Thoracic aorta (tissue), 2 donors: ENCODE results near the gene GDA. TPM values are rescaled to one million over a fixed set of nuclear protein-coding genes. Genes with fewer than 3 reads are reported as not detected.

ENCODE experiments used
- ATAC-seq: fragments of 150-250 bp; one replicate; pipeline ENCODE4 v1.8.0; 2017; ENCODE audit warnings: low read depth; ENCODE audit not compliant: insufficient number of reproducible peaks, low FRiP score
- DNase-seq: peaks from one replicate; pipeline ENCODE4 v3.0.0-alpha.2; 2020; ENCODE audit warnings: low spot score
- H3K27ac ChIP-seq, 2 donors: fragments of 200-600 bp; sonication (generic); 1 replicate in 1 of 2; 2 replicates in 1 of 2; pipeline ENCODE4 v1.5.1; 2016; ENCODE audit warnings: mild to moderate bottlenecking in 2 of 2, moderate library complexity in 2 of 2
- H3K27me3 ChIP-seq: fragments of 200-600 bp; sonication (generic); replicated peaks from 2 replicates; pipeline ENCODE4 v1.6.0; 2016; ENCODE audit warnings: mild to moderate bottlenecking; ENCODE audit not compliant: insufficient read depth
- H3K36me3 ChIP-seq: fragments of 200-600 bp; sonication (generic); one replicate; pipeline ENCODE4 v1.5.1; 2016
- H3K4me1 ChIP-seq, 2 donors: fragments of 200-600 bp; sonication (generic); 1 replicate in 1 of 2; 2 replicates in 1 of 2; pipeline versions ENCODE4 v1.5.1 to v1.6.0; 2016; ENCODE audit warnings: low read depth in 2 of 2, mild to moderate bottlenecking in 1 of 2; ENCODE audit not compliant: control insufficient read depth in 1 of 2
- H3K4me3 ChIP-seq: fragments of 200-600 bp; sonication (generic); 2 replicates; pipeline ENCODE4 v1.5.1; 2016; ENCODE audit warnings: mild to moderate bottlenecking
- H3K9me3 ChIP-seq: fragments of 200-600 bp; sonication (generic); 2 replicates; pipeline ENCODE4 v1.5.1; 2016
- CTCF ChIP-seq: fragments of 200-600 bp; sonication (generic); IDR thresholded peaks from one replicate; pipeline ENCODE4 v1.5.1; 2019; ENCODE audit warnings: antibody characterized with exemption
- total RNA-seq, 2 donors: library from RNA; depleted of rRNA; stranded (reverse); fragments of >200 nt; gene quantifications; one replicate each; pipeline versions ENCODE4 v1.1.0 to v1.2.3, GENCODE V29; 2016

Gene GDA
- total RNA-seq, 2 donors from 2014 or later: not detected

GRCh38 chr9:72165821-72166547 lies 16.7 kb downstream of the GDA start:
- no peaks in the 10 kb centered on the region for H3K4me1 ChIP-seq
- DNase-seq (no peak), ATAC-seq (no peak)
- no peak for TF ChIP-seq CTCF
- H3K9me3 ChIP-seq: no peaks in the 10 kb centered on the region
- H3K27me3 ChIP-seq: no peaks in the 10 kb centered on the region
- H3K36me3 ChIP-seq: no peaks in the 10 kb centered on the region
- H3K27ac ChIP-seq: no peak overlapping the region
- no peak overlapping the region for H3K4me3 ChIP-seq

- DNase-seq (no peak), ATAC-seq (no peak)
- H3K4me1 ChIP-seq: no peaks in the 10 kb centered on the region
- no peaks in the 10 kb centered on the region for H3K36me3 ChIP-seq
- no peak overlapping the region for H3K4me3 ChIP-seq
- no peak overlapping the region for H3K27ac ChIP-seq
- H3K9me3 ChIP-seq: no peaks in the 10 kb centered on the region
- no peak for TF ChIP-seq CTCF
- H3K27me3 ChIP-seq: no peaks in the 10 kb centered on the region
Measured at GRCh38 chr9:72168075-72168474, 18.8 kb downstream of the GDA start.

- H3K4me3 ChIP-seq: no peak overlapping the region
- ATAC-seq: no peak
- H3K36me3 ChIP-seq: no peaks in the 10 kb centered on the region
- no peaks in the 10 kb centered on the region for H3K9me3 ChIP-seq
- DNase-seq: no peak
- H3K4me1 ChIP-seq: no peaks in the 10 kb centered on the region
- H3K27me3 ChIP-seq: no peaks in the 10 kb centered on the region
- H3K27ac ChIP-seq: no peak overlapping the region
- TF ChIP-seq CTCF: no peak
Measured at GRCh38 chr9:72169178-72169577, 19.9 kb downstream of the GDA start.

GRCh38 chr9:72173080-72173479 lies 23.8 kb downstream of the GDA start:
- Histone ChIP-seq H3K4me1 (no peaks in the 10 kb centered on the region), H3K36me3 (no peaks in the 10 kb centered on the region), H3K27me3 (no peaks in the 10 kb centered on the region), H3K9me3 (no peaks in the 10 kb centered on the region), H3K4me3 (no peak overlapping the region), H3K27ac (no peak overlapping the region)
- ATAC-seq (no peak), DNase-seq (no peak)
- TF ChIP-seq CTCF: no peak

- no peaks in the 10 kb centered on the region for H3K27me3 ChIP-seq
- no peaks in the 10 kb centered on the region for H3K36me3 ChIP-seq
- TF ChIP-seq CTCF: no peak
- H3K27ac ChIP-seq: no peak overlapping the region
- DNase-seq (no peak), ATAC-seq (no peak)
- no peaks in the 10 kb centered on the region for H3K9me3 ChIP-seq
- H3K4me3 ChIP-seq: no peak overlapping the region
- H3K4me1 ChIP-seq: no peaks in the 10 kb centered on the region
Measured at GRCh38 chr9:72185561-72185960, 36.3 kb downstream of the GDA start.
